HG03342 (cell line): ENCODE measurements around the gene CARD14.

Source experiments
- ATAC-seq: cut with Tn5 transposase; IDR thresholded peaks from one replicate; pipeline ENCODE4 v1.9.1; 2021; ENCODE audit warnings: mild to moderate bottlenecking, moderate library complexity; ENCODE audit not compliant: unreplicated experiment

The CARD14 gene

GRCh38 chr17:80169784-80170500 is at the start of gene CARD14:
Gene CARD14, plus strand, starts transcription at chr17:80170030. Its CDS starts 11,409 bp downstream, at chr17:80181439.
- no peak for ATAC-seq

DNA sequence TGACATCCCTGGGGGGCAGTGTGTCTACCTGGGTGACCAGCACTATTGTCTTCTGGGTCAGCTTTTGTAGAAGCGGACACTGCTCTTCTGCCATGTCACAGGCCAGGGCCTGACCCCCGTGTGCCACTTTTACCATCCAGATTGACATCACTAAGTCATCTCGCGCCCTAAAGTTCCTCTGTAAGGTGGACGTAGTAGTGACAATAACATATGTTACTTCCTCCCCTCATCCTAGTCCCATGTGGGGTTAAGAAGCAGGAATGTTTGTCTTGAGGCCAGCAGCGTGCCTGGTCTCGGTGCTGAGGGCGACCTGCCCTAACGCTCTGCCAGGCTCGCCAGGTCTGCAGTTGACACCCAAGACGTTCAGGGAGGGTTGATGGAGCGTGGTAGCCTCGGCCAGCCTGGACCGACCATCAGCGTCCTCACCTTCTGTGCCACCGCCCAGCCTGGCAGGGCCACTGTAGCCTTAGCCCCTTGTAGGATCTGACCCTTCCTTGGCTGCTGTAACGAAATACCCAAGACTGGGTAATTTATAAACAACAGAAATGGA is 47.7 kb upstream of the CARD14 start:
- ATAC-seq = no peak

DNA sequence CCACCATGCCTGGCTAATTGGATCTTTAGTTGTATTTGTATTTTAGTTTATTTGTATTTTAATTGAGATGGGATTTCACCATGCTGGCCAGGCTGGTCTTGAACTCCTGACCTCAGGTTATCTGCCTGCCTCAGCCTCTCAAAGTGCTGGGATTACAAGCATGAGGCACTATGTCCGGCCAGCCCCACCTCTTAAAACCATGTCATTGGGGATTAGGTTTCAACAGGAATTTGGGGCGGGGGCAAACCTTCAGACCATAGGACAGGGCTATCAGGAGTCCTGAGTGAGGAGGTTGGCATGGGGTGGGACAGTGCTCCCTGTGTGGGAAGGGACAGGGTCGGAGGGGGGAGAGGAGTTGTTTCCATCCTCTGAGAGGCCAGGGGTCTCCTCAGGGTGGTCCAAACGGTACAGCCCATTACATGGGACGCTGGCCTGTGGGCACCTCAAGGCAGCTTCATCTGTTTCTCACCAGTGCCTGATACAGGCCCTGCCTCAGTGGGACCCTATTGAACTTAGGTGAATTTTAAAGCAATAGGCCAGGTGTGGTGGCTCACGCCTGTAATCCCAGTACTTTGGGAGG is 46.8 kb upstream of the CARD14 start:
- no peak for ATAC-seq

DNA sequence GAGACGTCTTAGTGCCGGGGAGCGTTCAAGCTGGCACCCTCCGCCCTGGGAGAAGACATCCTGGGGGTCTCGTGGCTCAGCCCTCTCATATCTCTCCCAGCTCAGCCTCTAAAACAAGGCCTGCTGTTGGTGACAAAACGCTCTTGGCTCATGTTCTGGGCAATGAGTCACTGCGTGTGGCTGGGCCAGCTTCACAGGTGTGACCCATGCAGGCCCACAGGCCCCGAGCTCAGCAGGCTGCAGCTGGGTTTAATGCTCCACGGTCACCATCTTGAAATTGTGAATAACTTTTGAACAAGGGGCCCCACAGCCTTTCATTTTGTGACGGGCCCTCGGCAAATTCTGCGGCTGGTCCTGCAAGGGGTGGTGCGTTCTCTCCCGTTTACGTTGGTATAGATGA is 46.0 kb upstream of the CARD14 start:
- no peak for ATAC-seq

DNA sequence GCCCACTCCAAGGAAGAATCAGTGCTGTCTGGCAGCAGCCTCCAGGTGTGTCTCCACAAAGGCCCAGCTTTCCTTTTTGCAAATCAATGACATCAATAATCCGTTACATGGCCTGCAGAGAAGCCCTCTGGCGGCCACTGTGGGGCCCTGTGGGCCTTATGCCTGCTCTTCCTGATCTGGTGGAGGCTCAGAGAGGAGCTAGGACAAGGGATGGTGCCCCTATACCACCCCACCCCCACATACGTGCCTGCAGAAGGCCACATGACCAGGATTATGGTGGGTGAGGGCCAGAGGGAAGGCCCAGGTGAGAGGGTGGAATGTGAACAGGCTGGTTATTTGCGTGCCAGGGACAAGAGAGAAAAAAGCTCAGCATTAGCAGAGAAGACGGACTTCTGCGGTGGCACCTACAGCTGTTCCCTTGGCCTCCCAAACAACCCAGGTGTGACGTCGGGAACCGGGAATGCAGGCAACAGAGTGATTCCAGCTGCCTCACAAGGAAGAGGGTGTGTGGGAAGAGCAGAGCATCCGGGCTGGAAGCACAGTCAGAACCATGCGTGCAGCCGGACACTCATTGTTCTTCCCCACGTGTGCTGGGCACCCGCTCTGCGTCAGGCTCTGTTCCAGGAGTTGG is 45.4 kb upstream of the CARD14 start:
- no peak for ATAC-seq

DNA sequence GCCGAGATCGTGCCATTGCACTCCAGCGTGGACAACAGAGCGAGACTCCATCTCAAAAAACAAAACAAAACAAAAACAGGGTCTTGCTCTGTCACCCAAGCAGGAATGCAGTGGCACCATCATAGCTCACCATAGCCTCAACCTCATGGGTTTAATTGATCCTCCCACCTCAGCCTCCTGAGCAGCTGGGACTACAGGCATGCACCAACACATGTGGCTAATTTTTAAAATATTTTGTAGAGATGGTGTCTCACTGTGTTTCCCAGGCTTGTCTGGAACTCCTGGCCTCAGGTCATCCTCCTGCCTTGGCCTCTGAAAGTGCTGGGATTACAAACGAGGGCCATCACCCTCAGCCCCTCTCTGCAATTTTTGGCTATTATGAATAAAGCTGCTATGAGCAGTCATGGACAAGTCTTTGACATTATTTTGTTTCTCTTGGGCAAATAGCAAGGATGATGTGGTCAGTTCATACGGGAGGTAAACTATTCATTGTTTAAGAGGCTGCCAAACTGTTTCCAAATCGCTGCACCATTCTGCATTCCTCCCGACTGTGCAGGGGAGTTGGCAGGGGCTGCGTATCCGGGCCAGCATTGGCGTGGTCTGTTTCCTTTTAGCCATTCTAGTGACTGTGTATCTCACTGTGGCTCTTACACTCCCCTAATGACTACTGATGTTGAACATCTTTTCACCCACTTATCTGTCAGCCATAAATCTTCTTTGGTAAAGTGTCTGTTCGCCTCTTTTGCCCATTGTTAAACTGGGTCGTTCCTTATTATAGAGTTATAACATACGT is 44.0 kb upstream of the CARD14 start:
- ATAC-seq = no peak

DNA sequence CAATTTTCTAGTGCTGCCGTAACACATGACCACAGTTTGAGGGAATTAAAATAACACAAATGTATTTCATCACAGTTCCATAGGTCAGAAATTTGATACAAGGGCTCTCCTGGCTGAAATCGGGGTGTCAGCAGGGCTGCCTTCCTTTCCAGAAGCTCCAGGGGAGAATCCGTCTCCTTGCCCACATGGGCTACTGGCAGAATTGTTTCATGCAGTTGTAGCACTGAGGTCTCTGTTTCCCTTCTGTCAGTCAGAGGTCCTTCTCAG is 43.4 kb upstream of the CARD14 start:
- ATAC-seq = no peak

- ATAC-seq = no peak
Observed at GRCh38 chr17:80129006-80129565, 40.7 kb upstream of the CARD14 start.

- ATAC-seq = no peak
Observed at GRCh38 chr17:80130992-80131391, 38.8 kb upstream of the CARD14 start.

DNA sequence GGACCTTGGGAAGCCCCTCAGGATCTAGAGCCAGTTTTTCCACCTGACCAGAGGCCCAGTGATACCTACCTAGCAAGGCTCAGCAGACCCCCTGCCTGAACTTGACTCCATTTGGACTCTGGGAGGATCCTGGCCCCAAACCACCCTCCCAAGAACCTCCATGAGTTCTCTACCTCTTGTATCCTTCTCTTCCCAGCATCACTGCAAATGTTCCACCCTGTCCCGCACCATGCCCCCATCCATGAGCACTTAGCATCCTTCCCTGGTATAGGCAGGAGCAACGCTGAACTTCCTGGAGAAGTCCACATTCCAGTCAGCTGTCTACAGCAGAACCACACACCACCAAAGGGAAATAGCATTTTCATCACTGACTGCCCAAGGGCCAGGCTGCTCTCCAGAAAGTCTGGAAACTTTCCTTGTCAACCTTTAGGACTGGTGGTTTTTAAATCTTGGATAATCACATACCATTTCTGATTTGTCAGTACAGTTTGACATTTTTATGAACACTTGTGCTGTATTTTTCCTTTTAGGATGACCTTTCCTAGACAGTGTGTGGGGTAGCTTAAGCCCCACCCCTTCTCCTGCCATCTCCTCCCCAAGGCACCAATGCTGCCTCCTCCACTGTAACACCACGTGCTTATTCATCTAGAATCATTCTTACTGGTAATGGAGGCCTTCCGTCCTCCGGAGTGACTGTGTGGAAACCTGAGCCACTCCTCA is 36.8 kb upstream of the CARD14 start:
- ATAC-seq = no peak

DNA sequence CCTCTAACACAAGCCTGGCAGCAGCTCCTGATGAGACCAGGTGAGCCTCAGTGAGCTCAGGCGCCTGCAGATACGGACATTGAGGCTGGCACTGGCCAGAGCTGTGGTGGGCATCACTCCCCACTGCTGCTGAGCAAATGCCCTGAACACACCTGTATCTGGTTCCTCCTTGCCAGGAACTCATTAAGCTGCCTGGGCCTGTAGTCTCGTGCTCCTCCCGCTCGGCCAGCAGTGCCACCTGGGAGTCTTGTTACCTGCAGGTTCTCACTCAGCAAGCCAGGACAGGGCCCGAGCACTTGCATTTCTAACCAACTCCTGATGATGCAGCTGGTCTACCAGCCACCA is 36.2 kb upstream of the CARD14 start:
- no peak for ATAC-seq

- ATAC-seq = no peak
Observed at GRCh38 chr17:80137131-80137530, 32.7 kb upstream of the CARD14 start.

DNA sequence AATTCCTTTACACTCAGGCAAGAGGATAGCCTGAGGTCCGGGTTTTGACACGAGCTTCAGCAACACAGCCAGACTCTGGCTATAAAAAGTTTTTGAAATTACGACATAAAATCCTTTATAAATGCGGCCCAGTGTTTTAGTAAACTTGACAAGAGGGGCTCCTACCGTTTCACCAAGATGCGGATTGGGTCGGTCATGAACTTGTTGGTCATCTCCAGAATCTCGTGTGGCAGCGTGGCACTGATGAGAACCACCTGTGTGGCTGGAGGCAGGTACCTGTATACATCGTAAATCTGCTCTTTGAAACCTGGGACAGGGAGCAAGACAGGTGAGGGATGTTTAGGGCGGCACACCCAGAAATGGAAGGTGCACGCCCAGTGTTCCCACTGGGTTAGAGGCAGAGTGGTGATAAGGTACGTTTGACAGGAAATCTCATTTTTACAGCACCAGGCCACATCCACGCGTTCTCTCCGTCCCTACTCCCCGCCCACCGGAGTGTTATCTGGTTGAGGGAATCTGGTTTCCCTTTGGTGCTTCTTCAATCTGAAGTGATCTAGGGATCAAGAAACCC is 30.9 kb upstream of the CARD14 start:
- ATAC-seq = no peak

DNA sequence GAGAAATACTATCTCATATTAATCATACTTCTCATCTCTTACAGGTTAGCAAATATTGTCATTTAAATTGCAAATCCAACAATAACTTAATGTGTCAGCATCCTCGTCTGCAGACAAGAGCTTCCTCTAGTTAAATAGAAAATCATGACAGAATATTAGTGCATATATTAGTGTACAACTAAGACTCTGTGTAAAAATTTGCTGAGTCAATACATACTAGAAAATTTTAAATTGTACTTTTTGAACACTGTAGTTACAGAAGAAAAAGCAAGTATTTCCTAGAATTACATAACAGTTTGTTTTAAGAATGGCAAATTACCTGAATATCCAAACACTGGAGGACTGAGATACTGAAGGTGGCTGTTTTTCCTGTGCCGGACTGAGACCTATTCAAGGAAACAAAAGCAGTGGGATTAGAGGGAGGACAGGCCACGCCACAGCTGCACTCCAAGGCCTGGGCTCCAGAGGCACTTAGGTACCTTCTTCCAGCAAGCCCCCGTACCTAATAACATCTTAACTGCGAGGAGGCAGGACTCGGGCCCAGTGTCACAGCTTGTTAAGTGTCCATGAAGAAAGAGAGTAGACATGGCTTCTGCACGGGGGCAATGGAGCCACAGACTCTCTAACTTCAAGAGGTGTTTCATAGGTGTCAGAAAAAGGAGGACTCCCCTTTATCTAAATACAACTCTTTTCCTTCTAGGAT is 28.2 kb upstream of the CARD14 start:
- no peak for ATAC-seq

GRCh38 chr17:80142929-80143328 is 26.9 kb upstream of the CARD14 start:
- no peak for ATAC-seq

DNA sequence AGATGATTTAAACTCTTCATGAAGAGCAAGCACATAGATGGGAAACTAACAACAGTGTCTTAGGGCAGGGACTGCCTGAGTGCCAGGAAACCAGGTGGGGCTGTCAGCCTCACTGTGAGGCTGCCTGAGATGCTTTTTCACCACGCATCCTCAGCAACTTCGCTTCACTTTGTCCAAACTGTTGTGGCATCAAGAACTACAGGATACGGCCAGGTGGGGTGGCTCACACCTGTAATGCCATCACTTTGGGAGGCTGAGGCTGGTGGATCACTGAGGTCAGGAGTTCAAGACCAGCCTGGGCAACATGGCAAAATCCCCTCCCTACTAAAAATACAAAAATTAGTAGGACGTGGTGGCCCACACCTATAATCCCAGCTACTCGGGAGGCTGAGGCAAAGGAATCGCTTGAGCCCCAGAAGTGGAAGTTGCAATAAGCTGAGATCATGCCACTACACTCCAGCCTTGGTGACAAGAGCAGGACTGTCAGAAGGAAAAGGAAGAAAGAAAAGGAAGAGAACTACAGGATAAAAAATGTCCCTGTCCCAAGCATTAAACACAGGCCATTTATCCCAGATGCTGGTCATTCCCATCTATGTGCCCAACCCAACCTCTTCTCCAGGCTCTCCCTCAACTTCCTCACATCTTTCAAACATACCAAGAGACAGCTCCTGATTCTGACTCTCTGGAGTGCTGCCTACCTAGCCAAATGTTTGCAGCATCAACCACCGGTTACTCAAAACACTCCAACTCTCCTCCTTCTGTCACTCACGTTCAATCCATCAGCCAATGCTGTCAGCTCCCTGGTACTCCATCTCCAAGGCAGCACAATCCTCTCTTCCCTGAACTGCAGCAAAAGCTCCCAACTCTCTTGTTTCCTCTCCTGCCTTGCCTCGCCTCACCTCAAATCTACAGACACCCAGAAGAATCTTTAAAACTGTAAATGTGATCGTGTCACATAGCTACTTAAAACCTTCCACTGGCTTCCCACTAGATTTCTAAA is 24.5 kb upstream of the CARD14 start:
- ATAC-seq = no peak

- ATAC-seq = peak; percentile 25
Observed at GRCh38 chr17:80146121-80147034, 23.5 kb upstream of the CARD14 start.
